ENCODE measurements around the gene CSE1L.
"Not testable (repeated sequence)": the region's sequence is repeated elsewhere in the genome, so short reads cannot be mapped to it uniquely, and the experiment has no call there.

Gene CSE1L, protein sequence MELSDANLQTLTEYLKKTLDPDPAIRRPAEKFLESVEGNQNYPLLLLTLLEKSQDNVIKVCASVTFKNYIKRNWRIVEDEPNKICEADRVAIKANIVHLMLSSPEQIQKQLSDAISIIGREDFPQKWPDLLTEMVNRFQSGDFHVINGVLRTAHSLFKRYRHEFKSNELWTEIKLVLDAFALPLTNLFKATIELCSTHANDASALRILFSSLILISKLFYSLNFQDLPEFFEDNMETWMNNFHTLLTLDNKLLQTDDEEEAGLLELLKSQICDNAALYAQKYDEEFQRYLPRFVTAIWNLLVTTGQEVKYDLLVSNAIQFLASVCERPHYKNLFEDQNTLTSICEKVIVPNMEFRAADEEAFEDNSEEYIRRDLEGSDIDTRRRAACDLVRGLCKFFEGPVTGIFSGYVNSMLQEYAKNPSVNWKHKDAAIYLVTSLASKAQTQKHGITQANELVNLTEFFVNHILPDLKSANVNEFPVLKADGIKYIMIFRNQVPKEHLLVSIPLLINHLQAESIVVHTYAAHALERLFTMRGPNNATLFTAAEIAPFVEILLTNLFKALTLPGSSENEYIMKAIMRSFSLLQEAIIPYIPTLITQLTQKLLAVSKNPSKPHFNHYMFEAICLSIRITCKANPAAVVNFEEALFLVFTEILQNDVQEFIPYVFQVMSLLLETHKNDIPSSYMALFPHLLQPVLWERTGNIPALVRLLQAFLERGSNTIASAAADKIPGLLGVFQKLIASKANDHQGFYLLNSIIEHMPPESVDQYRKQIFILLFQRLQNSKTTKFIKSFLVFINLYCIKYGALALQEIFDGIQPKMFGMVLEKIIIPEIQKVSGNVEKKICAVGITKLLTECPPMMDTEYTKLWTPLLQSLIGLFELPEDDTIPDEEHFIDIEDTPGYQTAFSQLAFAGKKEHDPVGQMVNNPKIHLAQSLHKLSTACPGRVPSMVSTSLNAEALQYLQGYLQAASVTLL

DNA sequence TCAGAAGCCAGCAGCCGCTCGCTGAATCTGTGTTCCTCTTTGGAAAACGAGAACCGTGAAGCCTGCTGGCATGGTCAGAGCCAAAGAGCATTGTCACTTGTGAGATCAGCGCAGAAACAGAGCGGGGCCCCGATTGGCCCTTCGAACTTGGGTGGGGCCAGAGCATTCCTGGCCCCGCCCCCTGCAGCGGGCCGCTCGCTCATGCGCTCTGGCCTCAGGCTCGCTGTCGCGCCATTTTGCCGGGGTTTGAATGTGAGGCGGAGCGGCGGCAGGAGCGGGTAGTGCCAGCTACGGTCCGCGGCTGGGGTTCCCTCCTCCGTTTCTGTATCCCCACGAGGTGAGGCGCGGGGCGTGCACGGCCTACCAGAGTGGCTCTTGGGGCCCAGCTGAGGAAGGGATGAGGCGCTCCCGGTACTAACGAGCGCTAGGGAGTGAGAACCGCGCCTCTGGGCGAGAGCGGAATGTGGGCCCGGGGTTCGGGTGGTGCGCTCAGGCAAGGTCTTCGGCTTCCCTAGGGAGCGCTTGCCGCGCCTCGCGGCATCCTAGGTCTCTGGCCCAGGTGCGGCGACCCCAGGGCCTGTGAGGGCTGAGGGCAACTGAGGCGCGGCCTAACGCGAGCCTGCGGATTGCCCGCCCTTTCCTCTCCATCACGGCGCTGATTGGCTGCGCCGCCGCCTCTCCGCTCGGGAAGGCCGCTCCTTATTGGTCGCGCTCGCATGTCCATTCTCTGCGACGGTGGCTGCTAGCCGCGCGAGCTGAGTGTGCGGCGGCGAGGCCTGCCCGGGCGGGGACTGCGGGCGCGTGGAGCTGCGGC lies at the start of gene CSE1L:
TSS of gene CSE1L (plus strand) at position 226 of the 814 bp plus-strand sequence. CDS start 12,152 bp downstream, outside the sequence.
- peak; percentile 98 for DNase-seq

DNA sequence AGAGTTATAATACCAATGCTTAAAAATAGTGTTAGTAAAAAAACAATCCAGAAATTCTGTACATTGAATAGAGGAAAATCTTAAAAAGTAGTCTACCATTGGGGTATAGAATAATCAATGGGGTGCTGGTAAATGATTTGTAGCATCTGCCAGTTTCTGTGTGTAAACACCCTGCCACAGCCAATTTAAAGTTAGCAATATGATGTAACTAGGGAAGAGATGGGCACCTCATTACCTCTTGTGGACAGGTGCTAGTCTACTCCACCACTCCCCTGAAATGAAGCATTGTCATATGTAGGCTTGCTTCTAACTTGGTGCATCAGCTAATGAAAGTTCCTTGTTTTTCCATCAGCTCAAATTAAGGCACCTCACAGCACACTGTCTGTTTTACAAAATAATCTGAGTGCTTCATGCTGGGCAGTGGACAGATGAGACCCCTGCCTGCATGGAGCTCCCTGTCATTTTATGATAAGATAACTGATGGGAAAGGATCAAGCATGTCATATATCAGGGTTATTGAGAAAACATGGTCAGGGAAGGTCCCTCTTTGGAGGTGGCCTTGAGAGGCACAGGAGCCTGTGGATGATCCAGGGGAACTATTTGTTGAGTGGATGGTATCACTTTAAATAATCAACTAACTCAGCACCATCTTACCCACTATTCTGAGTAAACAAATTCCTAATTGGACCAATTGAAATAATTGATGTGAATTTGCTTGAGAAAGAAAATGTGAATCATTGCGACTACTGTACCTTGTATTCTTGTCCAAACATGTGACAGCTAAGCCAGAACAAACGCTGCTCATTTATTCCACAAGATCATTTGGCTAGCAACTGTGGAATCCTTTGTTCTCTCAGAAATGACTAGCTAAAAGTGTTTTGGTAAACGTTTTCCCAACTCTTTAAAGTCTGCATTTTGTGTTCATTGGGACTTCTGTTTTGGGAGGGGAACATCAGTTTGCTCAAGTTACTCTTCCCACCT lies 45.9 kb upstream of the CSE1L start:
- no peak for DNase-seq

DNA sequence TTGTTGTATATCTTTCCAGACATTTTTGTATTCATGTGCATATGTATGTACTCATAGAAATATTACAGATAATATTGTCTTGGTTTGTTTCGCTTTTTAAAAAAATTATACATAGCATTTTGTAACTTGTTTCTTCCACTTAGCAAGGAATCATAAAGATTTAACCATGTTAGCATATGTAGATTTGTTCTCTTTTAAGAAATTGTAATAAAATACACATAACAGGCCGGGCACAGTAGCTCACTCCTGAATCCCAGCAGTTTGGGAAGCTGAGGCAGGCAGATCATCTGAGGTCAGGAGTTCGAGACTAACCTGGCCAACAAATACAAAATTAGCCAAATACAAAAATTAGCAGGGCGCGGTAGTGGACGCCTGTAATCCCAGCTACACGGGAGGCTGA lies 44.4 kb upstream of the CSE1L start:
- DNase-seq: no peak

DNA sequence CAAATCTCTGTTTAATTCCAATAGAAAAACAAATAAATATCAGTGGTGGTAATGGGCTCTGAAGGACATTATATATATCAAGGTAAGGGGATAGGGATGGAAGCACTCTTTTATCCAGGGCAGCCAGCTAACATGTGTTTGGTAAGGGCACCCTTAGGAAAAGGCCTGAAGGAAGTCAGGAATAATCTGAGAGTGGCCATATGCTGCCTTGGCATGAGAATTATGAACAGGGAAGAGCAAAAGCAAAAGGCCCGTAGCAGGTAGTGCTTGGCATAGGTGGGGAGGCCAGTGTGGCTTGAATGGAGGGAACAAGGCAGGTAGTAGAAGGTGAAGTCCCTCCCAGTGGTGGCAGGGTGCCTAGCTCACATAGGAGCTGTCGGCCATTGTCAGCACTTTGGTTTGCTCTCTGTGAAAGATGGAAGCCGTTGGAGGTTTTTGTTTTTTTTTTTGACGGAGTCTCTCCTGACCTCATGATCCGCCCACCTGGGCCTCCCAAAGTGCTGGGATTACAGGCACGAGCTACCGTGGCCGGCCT lies 39.6 kb upstream of the CSE1L start:
- DNase-seq: no peak

DNA sequence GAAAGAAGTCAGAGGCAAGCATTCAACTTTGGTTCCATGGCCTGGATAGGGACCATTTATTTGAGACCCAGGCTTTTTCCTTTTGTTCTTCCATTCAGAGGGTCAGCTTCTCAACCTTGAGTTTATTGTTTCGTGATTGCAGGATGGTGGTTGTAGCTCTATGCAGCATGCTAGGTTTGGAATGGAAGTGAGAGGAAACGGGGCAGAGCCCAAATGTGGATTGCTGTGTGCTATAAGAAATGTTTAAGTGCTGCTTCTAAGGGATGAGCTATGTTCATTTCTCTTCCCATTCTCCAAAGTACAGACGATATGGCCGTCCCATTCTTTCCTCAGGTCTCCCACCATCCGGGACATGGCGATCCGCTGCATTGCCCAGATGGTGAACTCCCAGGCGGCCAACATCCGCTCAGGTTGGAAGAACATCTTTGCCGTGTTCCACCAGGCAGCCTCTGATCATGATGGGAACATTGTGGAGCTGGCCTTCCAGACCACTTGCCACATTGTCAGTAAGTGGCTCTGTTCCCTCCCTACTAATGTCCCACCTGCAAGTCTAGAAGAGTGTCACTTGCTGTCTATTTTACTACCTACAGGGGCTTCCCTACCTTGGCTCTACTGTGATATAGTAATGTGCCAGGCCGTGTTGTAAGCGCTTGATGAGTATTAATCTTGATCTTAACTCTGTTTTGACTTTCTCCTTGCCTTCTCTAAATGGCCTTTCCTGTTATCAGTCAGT lies 36.0 kb upstream of the CSE1L start:
- no peak for DNase-seq

DNA sequence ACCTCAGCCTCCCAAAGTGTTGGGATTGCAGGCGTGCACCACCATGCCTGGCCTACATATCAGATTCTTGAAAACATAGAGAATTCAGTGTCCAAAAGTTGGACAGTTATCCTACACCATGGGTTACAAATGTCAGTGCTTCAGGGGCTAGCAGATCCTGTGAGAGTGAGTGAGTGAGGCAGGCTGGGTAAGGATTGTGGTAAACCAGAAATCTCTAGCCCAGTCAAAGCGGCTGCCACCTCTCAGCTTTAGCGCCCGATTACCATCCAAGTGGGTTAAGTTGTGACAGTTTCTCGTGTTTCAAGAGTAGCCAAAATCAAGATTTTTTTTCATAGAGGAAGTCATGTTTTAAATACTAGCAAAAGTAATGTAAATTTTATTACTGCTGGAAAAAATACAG lies 21.9 kb upstream of the CSE1L start:
- no peak for DNase-seq

DNA sequence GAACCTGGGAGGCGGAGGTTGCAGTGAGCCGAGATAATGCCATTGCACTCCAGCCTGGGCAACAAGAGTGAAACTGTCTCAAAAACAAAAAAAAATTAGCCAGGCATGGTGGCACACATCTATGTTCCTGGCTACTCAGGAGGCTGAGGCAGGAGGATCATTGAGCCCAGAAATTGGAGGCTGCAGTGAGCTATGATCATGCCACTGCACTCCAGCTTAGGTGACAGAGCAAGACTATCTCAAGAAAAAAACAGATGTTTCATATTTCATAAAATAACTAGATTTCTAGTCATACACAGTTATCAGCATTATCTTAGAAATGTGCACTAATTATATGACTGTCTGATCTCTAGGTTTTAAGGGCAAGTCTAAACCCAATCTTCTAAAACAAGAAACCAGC lies 17.9 kb upstream of the CSE1L start:
- DNase-seq: not testable (repeated sequence)

DNA sequence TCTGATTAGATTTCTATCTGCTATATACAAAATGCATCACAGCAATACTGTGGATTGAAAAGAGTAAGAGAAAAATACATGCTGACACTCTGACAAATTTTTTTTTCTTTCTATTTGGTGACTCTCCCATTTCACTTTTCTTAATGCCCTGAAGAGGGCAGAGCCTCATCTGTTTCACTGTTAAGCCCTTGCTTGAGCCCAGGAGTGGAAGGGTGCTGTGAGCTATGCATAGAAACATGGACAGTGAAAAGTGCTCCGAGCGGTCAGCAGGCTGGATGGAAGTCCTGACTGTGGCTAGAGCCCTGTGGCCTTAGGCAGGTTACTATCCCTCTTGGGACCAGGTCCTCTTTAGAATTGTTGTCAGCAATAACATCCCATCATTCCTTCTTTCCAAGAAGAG lies 17.4 kb upstream of the CSE1L start:
- DNase-seq: peak; percentile 10

DNA sequence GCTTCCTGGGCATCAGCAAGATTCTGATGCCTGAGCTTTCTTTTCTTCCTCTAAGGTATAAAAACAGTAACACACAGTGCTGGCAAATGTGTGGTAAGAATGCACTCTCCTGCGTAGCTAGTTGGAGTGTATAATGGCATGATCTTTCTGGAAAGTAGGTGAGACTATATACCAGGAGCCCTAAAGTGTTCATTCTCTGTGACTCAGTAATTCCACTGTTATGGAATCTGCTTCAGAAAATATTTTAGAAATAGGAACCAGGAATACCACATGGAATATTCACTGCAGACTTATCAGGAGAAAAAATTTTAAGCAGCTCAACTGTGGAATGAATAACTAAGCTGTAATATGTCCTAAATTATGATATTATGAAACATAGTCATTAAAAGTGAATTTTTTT lies 16.9 kb upstream of the CSE1L start:
- DNase-seq: no peak

DNA sequence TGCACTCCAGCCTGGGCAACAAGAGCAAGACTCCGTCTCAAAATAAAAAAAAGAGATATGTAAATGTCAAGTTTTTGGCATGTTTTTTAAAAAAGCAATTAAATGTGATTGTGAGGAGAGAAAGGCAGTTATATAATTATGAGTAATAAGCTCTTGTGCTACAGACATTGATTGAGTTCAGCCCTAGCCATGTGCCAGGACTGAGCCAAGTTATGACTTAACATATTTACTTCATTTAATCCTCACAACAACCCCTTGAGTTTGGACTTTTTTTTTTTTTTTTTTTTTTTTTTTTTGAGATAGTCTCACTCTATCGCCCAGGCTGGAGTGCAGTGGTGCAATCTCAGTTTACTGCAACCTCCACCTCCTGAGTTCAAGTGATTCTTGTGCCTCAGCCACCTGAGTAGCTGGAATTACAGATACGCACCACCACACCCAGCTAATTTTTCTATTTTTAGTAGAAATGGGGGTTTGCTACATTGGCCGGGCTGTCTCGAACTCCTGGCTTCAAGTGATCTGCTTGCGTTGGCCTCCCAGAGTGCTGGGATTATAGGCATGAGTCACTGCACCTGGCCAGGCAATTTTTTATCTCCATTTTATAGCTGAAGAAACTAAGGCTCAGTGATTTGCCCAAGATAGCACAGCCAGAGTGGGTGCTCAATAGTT lies 15.0 kb upstream of the CSE1L start:
- DNase-seq: no peak

DNA sequence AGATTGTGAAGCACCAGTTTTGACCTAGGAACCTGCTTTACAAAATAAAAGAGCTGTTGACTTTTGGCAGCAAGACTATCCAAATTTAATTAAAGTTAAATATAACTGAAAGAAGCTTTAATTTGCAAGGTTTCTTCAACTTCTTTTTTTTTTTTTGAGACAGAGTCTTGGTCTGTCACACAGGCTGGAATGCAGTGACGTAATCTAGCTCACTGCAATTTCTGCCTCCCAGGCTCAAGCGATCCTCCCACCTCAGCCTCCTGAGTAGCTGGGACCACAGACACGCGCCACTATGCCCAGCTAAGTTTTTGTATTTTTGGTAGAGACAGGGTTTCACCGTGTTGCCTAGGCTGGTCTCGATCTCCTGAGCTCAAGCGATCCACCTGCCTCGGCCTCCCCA lies 13.7 kb upstream of the CSE1L start:
- no peak for DNase-seq

DNA sequence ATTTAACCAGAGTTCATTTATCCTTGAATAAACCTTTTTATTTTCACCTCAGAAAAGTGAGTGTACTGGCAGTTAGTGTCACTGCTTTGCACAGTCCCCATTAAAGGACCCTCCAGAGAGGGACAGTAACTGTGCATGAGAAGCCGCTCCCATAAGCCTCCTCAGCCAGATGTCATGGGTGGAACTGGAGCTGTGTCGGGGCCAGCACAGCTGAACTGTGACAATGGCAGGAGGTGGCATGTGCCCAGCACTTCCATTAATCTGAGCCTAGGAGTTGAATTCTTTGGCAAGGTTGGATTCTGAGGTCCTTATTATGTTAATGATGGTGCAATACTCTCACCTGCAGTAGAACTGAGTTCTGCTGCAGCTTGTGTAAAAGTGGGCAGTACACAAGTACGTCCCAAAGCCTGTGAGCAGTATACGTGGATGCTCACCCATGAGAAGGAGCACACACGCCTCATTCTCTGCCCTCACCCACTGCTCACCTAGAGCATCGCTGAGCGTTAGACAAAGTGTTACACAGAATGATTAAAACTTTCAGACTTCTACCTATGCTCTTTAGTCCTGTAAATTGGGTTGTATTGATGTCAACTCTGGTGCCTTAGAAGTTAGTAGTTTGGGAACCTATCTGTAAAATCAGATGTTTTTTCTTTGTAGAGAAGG lies 11.9 kb upstream of the CSE1L start:
- DNase-seq: no peak

DNA sequence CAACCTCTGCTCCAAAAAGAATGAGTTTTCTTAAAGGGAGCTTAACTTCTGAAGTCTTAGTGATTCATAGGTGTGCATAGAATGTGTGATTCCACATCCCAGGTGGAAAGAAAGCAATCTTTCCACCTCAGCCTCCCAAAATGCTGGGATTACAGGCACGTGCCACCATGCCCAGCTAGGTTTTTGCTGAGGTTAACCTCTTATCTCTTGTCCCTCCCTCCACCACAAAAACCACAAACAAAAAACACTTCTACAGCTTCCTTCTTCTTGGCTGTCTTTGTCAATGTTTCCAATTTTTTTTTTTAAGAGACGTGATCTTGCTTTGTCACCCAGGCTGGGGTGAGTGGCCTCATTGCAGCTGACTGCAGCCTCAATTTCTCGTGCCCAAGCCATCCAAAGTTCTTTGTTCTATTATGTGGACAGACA lies 8.1 kb upstream of the CSE1L start:
- no peak for DNase-seq

DNA sequence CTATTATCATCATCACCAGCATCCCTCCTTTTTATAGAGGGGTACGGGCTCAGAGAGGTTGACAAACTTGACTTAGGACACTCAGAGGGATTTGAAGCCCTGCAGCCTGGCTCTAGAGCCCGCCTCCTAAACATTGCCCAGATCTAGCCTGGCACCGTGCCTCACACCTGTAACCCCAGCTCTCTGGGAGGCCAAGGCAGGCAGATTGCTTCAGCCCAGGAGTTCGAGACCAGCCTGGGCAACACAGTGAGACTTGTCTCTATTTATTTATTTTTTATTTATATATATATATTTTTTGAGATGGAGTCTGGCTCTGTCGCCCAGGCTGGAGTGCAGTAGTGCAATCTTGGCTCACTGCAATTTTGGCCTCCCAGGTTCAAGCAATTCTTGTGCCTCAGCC lies 6.3 kb upstream of the CSE1L start:
- DNase-seq: no peak

DNA sequence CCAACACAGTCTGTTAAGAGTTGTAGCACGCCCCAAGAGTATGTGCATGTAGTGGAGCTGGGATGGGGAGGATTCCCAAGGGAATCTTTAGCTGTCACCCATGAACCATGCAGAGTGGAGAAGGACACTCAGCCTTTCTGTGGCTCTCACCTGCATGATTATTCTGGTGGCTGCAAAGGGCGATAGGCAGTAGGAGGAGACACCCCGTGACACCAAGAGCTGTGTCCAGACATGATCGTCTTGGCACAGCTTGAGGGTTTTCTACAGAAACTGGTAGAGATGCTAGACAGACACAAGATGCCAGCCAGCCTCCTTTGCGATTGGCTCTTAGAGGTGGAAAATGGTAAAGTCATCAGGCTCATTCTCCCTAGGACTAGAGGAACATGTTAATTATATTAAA lies 3.1 kb upstream of the CSE1L start:
- DNase-seq: no peak

DNA sequence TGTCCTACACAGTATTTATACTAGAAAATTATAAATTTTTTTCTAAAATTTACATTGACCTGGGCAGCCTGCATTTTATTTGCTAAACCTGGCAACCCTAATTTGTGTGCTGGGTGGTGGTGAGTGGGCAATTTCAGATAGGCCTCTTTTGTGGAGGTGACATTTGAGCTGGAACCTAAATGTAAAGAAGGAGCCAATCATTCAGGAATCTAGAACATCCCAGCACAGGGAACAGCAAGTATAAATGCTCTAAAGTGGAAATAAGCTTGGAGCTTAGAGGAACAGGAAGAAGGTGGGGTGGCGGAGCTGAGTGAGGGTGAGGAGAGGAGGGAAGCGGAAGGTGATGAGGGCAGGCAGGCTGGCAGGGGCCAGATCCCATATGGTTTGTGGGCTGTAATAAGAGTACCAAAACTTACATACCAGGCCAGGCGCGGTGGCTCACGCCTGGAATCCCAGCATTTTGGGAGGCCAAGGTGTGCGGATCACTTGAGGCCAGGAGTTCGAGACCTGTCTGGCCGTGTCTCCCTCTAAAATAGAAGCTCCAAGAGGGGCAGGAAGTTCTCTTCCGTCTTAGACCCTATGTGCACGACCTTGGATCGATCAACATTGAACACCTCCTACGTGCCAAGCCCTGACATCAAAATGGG lies 549 bp upstream of the CSE1L start:
- DNase-seq: no peak

DNA sequence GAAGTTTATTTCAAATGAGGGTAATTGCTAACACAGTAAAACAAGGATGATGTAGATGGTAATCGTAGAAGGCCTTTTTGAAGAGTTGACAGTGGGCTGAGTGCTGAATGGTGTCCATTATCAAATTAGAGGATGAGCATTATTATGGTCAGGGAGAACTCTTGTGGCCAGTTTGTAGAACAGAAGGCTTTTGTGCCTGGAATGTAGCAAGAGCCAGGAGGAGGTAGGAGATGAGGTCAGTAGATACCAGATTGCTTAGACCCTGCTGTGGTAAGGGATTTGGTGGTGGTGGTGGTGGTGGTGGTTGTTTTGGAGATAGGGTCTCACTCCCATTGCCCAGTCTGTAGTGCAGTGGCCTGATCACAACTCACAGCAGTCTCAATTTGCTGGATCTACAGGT lies 6.2 kb downstream of the CSE1L start:
- no peak for DNase-seq

DNA sequence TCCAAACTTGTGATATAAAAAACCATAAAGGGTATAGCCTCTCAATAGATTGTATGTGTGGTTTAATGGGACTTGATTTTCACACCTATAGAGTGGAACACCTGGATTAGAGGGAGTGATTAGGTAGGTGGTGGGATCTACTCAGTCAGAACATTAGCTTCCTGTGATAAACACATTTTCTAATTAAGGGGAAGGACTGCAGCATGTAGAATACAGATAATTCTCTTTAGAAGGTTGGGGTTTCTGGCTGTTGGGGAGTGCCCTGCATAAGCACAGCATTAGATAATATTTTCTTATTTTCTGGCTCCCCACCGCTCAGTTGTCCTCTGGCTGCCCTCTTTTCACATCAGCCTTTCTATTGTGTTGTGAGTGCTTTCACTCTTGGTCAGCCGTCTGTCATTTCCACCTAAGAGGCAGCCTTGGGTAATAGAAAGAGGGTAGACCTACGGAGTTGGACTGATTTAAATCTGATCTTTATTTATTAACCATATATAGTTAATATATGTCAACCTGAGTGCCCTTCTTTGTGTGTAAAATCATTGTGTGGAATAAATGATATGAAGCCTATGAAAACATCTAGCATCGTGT lies 8.0 kb downstream of the CSE1L start:
- no peak for DNase-seq

DNA sequence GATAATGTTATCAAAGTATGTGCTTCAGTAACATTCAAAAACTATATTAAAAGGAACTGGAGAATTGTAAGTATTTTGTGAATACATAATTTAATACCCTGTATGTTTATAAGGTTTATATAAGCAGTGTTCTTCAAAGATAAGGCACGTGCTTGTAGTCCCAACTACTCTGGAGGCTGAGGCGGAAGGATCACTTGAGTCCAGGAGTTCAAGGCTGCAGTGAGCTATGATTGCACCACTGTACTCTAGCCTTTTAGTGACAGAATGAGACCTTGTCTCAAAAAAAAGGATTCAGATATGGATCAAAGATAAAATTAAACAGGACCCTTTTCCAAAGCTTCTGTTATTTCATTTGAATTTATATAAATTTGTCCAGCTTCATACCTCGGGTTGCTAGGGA lies 17.2 kb downstream of the CSE1L start:
- no peak for DNase-seq
